Sigmoid colon (tissue), 4 donors: ENCODE measurements around the gene EWSR1.

ENCODE experiments used
- EP300 ChIP-seq, 4 donors: sonication (generic); formaldehyde crosslinking; IDR thresholded peaks; one replicate each; pipeline ENCODE4 v1.6.1; 2017; ENCODE audit warnings: antibody characterized with exemption in 4 of 4
- POLR2A ChIP-seq, 2 donors: fragments of 450-650 bp; IDR thresholded peaks; one replicate each; pipeline ENCODE4 v1.6.1; 2016; ENCODE audit warnings: antibody characterized with exemption in 2 of 2, mild to moderate bottlenecking in 2 of 2, moderate library complexity in 2 of 2
- TF ChIP-seq, protein P1 (sequence below), 4 experiments: fragments of 450-650 bp in 3 of 4; fragments of 200-600 bp in 1 of 4; IDR thresholded peaks; one replicate each; pipeline ENCODE4 v1.5.1; 2016 to 2019; ENCODE audit warnings: antibody characterized with exemption in 4 of 4, mild to moderate bottlenecking in 3 of 4, moderate library complexity in 2 of 4

GRCh38 chr22:29292379-29292778, 24.3 kb downstream of the EWSR1 start:
- no peak for TF ChIP-seq EP300 (IDR thresholded peaks at IDR 0.05)
- TF ChIP-seq POLR2A (IDR thresholded peaks at IDR 0.05): no peak
- TF ChIP-seq, protein P1, sequence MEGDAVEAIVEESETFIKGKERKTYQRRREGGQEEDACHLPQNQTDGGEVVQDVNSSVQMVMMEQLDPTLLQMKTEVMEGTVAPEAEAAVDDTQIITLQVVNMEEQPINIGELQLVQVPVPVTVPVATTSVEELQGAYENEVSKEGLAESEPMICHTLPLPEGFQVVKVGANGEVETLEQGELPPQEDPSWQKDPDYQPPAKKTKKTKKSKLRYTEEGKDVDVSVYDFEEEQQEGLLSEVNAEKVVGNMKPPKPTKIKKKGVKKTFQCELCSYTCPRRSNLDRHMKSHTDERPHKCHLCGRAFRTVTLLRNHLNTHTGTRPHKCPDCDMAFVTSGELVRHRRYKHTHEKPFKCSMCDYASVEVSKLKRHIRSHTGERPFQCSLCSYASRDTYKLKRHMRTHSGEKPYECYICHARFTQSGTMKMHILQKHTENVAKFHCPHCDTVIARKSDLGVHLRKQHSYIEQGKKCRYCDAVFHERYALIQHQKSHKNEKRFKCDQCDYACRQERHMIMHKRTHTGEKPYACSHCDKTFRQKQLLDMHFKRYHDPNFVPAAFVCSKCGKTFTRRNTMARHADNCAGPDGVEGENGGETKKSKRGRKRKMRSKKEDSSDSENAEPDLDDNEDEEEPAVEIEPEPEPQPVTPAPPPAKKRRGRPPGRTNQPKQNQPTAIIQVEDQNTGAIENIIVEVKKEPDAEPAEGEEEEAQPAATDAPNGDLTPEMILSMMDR (IDR thresholded peaks at IDR 0.05): no peak
